Fibroblast of pulmonary artery (primary cell): ENCODE measurements around the gene HP1BP3.

Source experiments
- DNase-seq: peaks from one replicate; pipeline ENCODE4 v3.0.0-alpha.2; 2010; ENCODE audit warnings: low read depth
- H3K4me3 ChIP-seq: replicated peaks from 2 replicates; pipeline ENCODE4 v1.5.1; 2011; ENCODE audit warnings: low read depth, mild to moderate bottlenecking, control low read depth, low read length, moderate library complexity
- TF ChIP-seq, protein P1 (sequence below): IDR thresholded peaks from 2 replicates; pipeline ENCODE4 v1.5.1; 2011; ENCODE audit warnings: mild to moderate bottlenecking, control low read depth, low read length, inconsistent platforms; ENCODE audit errors: missing control alignments

The HP1BP3 gene

DNA sequence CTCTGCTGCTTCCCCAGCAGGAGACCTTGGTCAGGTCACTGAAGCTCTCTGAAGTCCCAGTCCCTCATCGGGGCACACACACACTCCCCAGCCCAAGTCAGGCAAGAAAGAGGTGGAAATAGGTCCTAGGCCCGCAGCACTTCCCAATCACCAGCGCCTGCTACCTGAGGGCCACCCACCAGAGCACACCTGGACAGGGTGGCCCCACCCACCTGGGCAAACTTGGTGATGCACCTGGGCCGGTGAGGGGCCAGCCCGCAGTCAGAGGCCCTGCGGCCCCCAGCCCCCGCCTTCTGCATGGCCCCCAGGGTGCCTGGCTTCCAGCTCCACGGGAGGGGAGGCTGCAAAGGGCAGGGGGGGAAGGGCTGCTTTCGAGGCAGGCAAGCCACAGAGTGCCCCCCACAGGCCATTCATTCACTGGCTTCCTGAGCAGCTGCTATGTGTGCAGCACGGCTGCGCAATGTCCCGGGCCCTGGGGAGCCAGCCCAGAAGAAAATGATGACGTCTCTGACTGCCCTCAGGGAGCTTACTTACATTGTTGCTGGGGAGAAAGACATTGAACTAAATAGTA is 59.3 kb downstream of the HP1BP3 start:
- TF ChIP-seq, protein P1, sequence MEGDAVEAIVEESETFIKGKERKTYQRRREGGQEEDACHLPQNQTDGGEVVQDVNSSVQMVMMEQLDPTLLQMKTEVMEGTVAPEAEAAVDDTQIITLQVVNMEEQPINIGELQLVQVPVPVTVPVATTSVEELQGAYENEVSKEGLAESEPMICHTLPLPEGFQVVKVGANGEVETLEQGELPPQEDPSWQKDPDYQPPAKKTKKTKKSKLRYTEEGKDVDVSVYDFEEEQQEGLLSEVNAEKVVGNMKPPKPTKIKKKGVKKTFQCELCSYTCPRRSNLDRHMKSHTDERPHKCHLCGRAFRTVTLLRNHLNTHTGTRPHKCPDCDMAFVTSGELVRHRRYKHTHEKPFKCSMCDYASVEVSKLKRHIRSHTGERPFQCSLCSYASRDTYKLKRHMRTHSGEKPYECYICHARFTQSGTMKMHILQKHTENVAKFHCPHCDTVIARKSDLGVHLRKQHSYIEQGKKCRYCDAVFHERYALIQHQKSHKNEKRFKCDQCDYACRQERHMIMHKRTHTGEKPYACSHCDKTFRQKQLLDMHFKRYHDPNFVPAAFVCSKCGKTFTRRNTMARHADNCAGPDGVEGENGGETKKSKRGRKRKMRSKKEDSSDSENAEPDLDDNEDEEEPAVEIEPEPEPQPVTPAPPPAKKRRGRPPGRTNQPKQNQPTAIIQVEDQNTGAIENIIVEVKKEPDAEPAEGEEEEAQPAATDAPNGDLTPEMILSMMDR, result no peak
- DNase-seq, result peak; percentile 33
- no peak overlapping the region for H3K4me3 ChIP-seq

DNA sequence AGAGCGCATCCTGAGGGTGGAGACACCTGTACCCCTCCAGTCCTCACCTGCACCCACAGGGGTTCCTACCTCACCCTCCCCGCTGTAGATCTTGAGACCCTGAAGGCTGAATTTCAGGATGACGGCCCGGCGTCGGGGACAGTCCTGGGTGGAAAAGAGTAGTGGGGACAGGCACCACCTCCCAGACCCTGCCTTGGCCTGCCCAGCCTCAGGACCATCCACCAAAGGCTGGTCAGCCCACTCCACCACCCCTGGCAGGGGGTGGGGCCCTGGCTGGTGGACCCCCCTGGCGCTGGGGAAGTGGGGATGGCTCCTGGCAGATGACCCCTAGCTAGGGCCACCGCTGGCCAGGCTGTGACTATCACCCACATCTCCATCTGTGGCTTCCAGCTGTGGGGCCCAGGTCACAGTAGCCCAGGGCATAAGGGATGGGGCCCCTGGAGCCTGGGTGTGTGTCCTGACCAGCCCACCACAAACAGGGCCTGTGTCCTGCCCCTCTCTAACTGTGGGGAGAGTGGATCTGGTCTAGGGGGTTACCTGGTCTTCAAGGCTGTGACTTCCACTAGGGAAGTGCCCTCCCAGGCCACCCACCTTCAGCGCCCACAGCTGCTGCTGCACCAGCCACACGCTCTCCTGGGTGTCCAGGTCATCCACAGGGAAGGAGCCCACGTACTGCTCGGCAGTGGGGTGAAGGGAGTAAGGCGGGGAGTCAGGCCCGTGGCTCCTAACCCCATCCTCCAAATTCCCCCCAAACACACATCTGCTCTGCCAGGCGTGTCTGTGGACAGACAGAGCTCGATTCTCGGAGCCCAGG is 60.0 kb downstream of the HP1BP3 start:
- H3K4me3 ChIP-seq, result no peak overlapping the region

DNA sequence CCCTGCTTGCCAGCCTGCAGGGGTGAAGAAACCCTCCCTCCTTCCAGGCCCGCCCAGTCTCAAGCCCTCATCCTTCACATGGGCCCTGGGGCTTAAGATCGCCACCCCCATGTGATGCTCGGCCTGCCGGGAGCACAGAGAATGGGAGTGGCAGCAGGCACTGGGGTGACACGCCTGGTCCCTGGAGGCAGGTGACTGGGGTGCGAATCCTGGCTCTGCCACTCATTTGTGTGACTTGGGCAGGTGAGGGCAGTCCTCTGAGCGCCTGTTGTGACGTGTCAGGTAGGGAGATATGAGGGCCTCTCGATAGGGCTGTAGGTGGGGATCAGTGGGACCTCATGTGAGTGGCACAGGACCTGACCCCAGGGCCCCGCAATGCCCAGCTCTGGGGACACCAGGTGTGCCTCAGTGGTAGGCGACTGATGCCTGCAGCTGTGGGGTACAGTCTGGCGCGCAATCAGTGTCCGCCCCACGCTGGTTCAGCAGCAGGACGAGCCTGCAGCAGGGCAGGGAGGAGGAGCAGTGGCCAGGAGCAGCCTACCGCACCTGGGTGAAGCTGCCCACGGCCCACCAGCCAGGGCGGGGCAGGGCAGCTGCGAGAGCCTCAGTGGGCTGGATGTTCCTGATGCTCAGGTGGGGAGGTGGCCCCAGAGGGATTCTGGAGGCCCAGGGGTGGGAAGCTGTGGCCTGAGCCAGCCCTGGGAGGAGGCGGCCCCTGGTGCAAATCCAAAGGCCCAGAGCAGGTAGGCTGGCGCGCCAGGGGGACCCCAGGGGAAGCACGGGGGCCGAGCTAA is 60.8 kb downstream of the HP1BP3 start:
- no peak for DNase-seq
- no peak overlapping the region for H3K4me3 ChIP-seq
- TF ChIP-seq, protein P1, result no peak

More for the DNA sequence above, 60.0 kb downstream of the HP1BP3 start:
- TF ChIP-seq, protein P1, result no peak
- DNase-seq, result no peak

DNA sequence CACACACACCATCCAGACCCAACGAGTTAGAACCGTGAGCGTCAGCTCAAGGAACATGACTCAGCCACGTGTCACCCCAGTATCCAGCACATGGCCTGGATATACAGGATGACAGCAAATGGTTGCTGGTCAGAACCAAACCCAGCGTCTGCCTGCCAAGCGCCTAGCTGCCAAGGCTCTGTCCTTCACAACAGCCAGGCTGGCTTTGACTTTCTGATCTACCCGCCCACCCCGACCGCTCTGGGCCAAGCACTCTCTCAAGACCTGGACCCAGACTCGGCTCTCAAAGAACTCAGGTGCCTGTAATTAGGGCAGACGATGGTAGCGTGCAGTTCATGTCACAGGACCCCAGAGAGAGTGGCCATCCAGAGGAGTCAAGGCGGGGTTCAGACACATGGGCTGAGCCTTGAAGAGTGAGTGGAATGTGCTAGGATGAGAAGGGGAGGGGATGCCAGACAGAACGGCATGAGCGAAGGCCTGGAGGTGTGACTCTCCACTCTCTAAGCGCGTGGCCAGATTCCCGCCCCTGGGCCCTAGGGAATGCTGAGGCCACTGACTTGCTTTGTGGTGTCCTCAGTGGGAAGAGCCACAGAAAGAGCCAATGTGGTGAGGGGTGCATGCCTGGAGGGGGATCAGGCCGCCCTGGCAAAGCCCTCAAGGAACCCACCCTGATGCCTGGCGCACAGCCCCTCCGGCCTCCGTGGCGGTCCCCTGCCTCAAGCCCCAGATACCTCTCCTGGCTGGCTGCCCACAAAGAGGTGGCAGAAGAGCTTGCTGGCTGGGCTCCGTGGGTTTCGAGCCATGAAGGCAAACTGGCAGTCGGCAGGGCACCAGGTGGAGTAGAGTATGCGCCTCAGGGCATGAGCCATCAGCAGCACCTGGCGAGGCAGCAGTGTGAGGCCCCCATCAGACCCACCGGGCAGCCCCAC is 61.7 kb downstream of the HP1BP3 start:
- DNase-seq, result peak; percentile 48
- TF ChIP-seq, protein P1, result no peak
- H3K4me3 ChIP-seq, result no peak overlapping the region

DNA sequence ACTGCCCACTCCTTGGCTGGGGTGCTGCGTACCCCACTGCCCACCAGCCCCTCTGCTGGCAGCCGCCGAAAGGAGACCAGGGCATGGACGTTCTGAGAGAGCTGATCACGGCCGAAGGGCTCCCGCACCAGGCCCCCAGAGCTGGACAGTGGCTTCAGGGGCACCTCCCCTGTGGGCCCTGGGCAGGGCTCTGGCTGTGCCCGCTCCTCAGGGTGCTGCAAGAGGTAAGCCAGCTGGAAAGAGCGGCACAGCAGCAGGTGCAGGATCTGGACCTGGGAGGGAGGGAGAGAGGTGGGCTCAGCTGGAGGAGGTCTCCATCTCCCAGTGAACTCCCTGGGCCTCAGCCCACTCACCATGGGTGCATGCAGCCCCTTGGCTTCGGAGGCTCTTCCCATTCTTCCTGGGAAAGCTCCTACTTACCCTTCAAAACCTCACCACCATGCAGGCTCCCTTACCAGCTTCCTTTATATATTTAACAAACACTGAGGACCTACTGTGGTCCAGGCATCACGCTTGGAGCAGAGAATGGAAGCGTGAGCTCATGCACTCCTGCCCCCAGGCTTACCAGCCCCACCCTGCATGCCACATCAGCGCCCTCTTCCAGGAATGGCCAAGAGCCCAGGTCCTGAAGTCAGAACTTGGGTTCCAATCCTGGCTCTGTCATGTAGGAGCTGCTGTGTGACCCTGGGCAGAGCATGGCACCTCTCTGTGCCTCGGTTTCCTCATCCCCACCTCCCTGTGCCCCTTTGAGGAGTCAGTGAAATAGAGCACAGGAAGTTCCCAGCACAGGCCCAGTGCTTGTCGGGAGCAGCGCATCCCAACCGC is 62.5 kb downstream of the HP1BP3 start:
- TF ChIP-seq, protein P1, result no peak
- DNase-seq, result no peak
- H3K4me3 ChIP-seq, result no peak overlapping the region
